Hematopoietic multipotent progenitor cell treated with erythropoietin and hydrocortisone succinate and interleukin-3 and kit ligand, for 6 days (in vitro differentiated cells): ENCODE results near the gene NEURL3.

Source experiments
- DNase-seq: peaks from one replicate; pipeline ENCODE4 v3.0.0-alpha.2; 2015

NEURL3 gene

GRCh38 chr2:96527286-96528005 lies 22.3 kb upstream of the NEURL3 start:
- DNase-seq: peak; percentile 52

- no peak for DNase-seq
These were observed 21.6 kb upstream of the NEURL3 start for GRCh38 chr2:96526615-96527285.

- DNase-seq: no peak
These were observed 21.0 kb upstream of the NEURL3 start for GRCh38 chr2:96526101-96526591.

- no peak for DNase-seq
These were observed 20.0 kb upstream of the NEURL3 start for GRCh38 chr2:96525211-96525507.

- no peak for DNase-seq
These were observed 19.5 kb upstream of the NEURL3 start for GRCh38 chr2:96524482-96525210.

GRCh38 chr2:96523659-96524481 lies 18.7 kb upstream of the NEURL3 start:
- DNase-seq: no peak

- DNase-seq: no peak
These were observed 17.4 kb upstream of the NEURL3 start for GRCh38 chr2:96522304-96523203.

- peak; percentile 22 for DNase-seq
These were observed 16.1 kb upstream of the NEURL3 start for GRCh38 chr2:96521219-96521618.

GRCh38 chr2:96520697-96521096 lies 15.5 kb upstream of the NEURL3 start:
- peak; percentile 28 for DNase-seq

- DNase-seq: no peak
These were observed 15.1 kb upstream of the NEURL3 start for GRCh38 chr2:96520231-96520630.

GRCh38 chr2:96517079-96517478 lies 11.9 kb upstream of the NEURL3 start:
- no peak for DNase-seq

- no peak for DNase-seq
These were observed 9.4 kb upstream of the NEURL3 start for GRCh38 chr2:96514521-96514920.

- DNase-seq: no peak
These were observed 7.2 kb upstream of the NEURL3 start for GRCh38 chr2:96512341-96512740.

GRCh38 chr2:96511851-96512250 lies 6.7 kb upstream of the NEURL3 start:
- no peak for DNase-seq

GRCh38 chr2:96510931-96511595 lies 5.9 kb upstream of the NEURL3 start:
- DNase-seq: no peak

- DNase-seq: no peak
These were observed 4.7 kb upstream of the NEURL3 start for GRCh38 chr2:96509847-96510230.

- DNase-seq: peak; percentile 89
These were observed 4.1 kb upstream of the NEURL3 start for GRCh38 chr2:96509114-96509846.

GRCh38 chr2:96508521-96509113 lies 3.5 kb upstream of the NEURL3 start:
- DNase-seq: no peak

GRCh38 chr2:96507957-96508520 lies 2.9 kb upstream of the NEURL3 start:
- peak; percentile 83 for DNase-seq

- no peak for DNase-seq
These were observed 1.7 kb upstream of the NEURL3 start for GRCh38 chr2:96506907-96507240.
